ENCODE measurements around the gene ASTN2.

GRCh38 chr9:116646661-116647514, 768.0 kb downstream of the ASTN2 start:
- TF ChIP-seq CTCF (IDR thresholded peaks at IDR 0.05; ENCODE audit: poor library complexity, severe bottlenecking): peak; percentile 66
- TF ChIP-seq SMC3 (conservative IDR thresholded peaks at IDR 0.05; ENCODE audit: poor library complexity): peak; percentile 73
- TF ChIP-seq EZH2 (IDR thresholded peaks at IDR 0.05; ENCODE audit: borderline replicate concordance, insufficient read depth, low read length, poor library complexity, severe bottlenecking): no peak
